Adipose tissue (tissue), 3 donors: ENCODE measurements around the gene SETBP1. TPM values are rescaled to one million over a fixed set of nuclear protein-coding genes. Genes with fewer than 3 reads are reported as not detected.

ENCODE experiments used
- H3K27ac ChIP-seq: one replicate; pipeline ENCODE4 v1.5.1; 2013; ENCODE audit warnings: low read depth, low read length
- WGBS, 3 donors: extraction: QIAGEN DNeasy Blood & Tissue Kit; methylation state at CpG; one replicate each; pipeline ENCODE4 v1.1.7; 2013; 5-methylcytosine and 5-hydroxymethylcytosine counted together
- polyA plus RNA-seq, 3 donors: library from polyadenylated mRNA; stranded (reverse); fragments of 200-250 nt; gene quantifications; one replicate each; pipeline ENCODE4 v1.2.3, GENCODE V29; 2013
- donor health status: healthy with polysubstance abuse.
- donor health status: Bipolar disorder and iron deficiency.
- donor health status: healthy.

Gene SETBP1
- polyA plus RNA-seq, 3 donors: 2.3 to 5.6 (median 2.7) TPM

DNA sequence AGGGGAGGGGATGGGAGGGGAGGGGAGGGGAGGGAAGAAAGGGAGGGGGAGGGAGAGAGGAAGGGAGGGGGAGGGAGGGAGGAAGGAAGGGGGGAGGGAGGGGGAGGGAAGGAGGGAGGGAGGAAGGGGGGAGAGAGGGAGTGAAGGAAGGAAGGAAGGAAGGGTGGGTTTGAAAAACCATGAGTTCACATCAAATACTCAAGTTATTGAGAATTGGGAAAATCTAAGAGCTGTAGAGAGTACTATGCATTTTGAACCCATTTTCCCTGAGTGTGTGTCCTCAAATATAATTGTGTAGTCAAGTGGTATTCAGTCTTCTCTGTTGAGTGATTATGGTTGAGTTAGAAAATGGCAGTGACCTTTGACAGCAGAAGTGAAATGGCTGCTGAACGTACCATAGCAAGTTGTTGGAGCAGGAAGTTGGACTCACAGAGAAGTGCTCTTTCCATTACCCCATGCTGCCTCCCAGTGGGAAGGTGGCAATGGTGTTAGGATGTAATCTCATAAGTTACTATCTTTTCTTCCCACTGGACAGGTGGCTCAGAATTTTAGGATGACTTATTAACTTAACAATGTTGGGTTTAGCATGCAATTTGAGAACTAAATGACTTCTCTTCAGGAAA is 214.6 kb downstream of the SETBP1 start:
- 13 to 29% (median 28%) methylated on average over 1 of the region's 1 CpG for WGBS, 3 donors
- no peak overlapping the region for H3K27ac ChIP-seq

DNA sequence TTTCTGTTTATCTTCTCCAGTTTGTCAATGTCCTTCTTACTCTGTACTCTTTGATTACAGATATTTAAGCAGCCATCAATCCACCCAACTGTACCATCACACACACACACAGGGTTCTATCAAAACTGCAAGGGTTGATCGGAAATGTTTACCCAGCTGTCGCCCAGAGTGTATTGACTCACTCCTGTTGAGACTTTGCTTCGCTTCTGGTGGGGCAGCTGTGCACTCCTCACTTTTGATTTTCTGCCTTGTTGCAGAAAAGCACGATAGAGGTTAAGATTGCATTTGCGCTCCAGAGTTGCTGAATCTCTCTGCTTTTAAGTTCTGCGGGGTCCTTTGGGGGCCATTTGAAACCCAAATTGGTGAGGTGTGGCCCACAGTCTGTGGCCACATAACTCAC is 216.2 kb downstream of the SETBP1 start:
- no peak overlapping the region for H3K27ac ChIP-seq
- WGBS, 3 donors: 39 to 98% (median 90%) methylated on average over 6 of the region's 6 CpGs

DNA sequence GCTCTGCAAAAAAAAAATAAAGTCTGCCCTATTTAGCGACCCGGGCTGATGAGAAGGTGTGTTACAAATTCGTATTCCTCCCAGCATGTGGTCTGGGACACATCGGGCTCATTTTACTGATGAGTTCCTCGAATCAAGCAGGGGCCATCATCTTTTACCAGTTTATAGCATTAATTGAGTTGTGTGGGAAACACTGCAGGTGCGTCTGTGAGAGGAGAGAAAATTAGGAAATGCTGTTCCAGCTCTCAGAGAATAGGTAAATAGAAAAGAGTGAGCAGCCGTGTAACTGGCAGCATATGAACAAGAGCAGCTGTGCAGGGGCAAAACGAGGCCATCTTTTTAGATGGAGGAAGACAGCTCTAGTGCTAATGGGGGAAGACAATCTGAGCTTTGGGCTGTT is 216.7 kb downstream of the SETBP1 start:
- no peak overlapping the region for H3K27ac ChIP-seq
- WGBS, 3 donors: 40 to 93% (median 92%) methylated on average over 8 of the region's 8 CpGs

DNA sequence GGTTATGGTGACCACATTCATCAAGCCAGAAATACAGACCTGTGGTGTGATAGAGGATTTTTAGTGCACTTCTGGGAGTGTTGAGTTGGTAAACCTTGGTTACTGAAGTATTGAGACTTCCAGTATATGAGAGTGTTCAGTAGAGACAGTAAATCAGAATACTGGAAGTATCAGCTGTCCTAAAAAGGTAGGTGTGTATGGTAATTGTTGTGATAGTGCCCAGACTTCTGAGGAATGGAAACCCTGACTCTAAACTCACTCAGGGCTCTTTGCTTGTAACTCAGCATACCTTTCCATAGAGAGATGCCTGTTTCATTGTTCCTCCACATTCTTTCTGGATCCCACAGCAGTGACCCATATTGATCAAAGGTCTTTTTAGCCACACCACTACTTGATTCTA is 217.1 kb downstream of the SETBP1 start:
- no peak overlapping the region for H3K27ac ChIP-seq

DNA sequence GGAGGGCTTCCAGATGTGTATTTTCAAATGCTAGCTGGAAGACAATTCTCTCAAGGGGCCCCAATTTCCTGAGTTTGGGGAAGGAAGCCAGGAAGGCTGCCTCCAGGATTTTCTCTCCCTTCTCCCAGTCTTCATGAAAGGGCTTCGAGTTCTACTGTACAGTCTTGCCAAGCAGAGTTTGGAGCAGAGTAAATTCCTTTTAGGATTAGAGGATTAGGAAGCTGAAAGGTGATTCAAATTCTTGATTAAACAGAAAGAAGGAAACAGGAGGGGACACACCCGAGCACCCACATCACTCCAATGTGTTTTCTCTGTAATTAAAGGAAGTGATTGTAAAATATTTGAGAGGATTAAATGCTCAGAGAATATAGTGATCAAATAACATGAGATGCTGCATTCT is 217.8 kb downstream of the SETBP1 start:
- no peak overlapping the region for H3K27ac ChIP-seq
- WGBS, 3 donors: 53 to 58% (median 56%) methylated on average over 2 of the region's 2 CpGs

DNA sequence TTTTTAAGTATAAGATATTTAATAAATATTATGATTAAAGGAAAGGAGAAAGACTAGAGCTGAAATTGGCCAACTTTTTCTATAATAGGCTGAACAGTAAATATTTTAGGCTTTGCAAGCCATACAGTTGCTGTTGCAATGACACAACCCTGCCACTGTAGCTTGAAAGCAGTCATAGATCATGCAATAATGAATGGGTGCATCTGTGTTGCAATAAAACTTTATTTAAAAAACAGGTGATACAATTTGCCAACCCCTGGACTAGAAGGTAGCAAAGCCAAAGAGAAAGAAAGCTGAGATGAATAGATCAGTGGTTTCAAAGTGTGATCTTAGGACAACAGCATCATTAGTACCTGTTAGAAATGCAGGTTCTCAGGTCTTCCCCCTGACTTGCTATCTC is 219.1 kb downstream of the SETBP1 start:
- no peak overlapping the region for H3K27ac ChIP-seq

DNA sequence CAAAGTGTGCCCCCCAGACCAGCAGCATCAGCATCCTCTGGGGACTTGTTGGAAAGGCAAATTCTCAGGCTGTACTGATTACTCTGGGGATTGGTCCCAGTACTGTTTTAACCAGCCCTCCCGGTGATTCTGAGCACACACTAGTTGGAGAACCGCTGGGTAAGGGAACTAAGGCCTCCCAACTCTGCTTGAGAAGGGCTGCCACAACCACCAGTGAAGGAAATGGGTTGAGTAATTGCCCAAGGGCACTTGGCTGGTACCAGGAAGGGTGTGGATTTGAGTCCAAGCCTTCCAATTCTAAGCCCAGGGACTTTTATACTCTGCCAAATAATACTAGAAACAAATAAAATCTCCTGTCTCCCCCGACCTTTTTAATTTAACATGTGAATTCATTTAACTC is 219.9 kb downstream of the SETBP1 start:
- H3K27ac ChIP-seq: no peak overlapping the region
- WGBS, 3 donors: 71 to 77% (median 72%) methylated on average over 3 of the region's 3 CpGs

DNA sequence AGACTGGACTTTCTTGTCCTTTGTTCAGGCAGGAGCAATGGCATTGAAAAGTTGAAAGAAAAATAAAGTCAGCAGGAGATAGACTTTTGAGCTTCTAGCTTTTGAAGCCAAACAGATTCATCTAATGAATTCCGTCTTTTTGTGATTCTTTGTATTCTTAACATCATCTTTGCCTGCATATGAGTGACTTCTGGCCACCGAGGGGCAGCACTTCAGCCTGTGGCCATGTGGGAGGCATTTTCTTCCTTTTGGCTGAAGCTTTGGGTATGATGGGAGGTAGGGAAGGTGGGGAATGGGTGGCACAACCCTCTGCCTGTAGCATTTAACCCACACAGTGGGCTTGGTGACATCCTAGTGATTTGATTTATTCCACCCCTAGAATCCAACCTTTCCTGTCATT is 220.6 kb downstream of the SETBP1 start:
- 97 to 100% (median 100%) methylated on average over 2 of the region's 2 CpGs for WGBS, 3 donors
- no peak overlapping the region for H3K27ac ChIP-seq

DNA sequence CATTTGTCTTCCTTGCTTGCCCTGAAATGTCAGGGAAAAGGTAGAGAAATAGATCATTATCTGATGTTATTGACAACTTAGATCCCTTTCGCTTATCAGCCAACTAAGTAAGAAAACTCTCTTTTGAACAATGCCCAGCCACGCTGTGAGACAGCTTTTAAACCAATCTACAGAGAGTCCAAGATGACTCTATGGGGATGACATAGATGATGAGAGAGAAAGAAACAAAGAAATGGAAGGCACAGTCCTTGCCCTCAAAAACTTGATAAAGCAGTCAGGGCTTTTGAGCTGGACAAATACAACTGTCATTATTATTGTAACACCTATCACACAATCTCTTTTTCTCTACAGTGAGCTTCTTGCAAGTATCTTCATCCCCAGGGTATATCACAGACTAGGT is 222.6 kb downstream of the SETBP1 start:
- 98 to 99% (median 98%) methylated on average over 2 of the region's 2 CpGs for WGBS, 3 donors
- no peak overlapping the region for H3K27ac ChIP-seq

DNA sequence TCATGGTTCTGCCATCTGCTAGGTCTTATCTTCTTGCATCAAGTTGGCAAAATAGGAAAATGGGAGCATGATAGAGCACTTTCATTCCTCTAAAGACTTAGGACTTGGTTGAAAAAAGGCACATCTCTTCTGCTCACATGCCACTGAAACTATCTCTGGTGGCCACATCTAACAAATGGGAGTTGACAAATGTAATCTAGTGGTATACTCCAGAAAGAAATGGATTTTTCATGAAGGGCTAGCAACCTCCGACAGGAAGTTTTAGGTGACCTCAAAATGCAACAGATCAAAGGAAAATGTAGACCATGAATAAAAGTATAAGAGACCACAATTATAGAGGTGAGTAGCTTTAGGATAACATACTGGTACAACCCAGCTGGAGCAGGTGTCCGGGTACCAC is 224.1 kb downstream of the SETBP1 start:
- H3K27ac ChIP-seq: no peak overlapping the region
- WGBS, 3 donors: 89 to 96% (median 93%) methylated on average over 2 of the region's 2 CpGs

DNA sequence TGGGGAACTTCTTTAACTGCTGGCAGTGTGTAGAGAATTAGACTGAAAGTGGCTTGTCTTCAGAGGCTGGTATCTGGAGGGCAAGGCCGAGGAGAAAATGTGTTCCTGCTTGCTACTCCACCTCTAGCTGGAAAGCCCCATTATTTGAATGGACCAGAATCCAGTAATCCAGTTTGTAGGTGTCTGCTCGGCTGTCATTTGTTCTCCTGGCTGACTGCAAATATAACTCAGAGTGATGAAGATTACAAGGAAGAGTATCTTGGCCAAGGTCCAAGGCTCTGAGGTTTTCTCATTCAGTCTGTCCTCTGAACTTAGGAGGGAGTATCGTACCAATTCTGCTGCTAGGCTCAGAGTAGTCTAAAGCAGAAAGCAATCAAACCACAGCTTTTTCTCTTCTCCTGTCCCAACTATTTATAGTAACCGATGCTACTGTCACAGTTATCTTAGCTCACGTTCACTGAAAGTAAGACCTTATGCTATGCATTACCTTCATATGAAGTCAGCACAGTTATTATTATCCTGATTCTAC is 228.6 kb downstream of the SETBP1 start:
- WGBS, 3 donors: 44 to 80% (median 53%) methylated on average over 5 of the region's 5 CpGs
- H3K27ac ChIP-seq: no peak overlapping the region

DNA sequence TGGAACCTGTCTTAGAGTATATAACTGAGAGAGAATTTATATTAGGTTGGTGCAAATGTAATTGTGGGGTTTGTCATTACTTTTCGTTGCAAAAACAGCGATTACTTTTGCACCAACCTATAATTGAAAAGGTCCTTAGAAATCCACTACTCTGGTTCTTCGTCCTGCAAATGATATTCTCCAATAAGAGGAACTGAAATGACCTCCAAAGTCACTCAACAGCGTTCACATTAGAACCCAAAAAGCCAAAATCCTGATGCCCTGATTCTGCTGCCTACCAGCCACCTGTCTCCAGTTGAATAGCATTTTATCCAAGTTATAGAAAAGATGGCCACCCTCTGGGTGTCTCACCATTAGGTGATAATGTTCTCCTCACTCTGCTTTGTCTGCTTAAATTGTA is 230.6 kb downstream of the SETBP1 start:
- H3K27ac ChIP-seq: no peak overlapping the region
- 94 to 100% (median 96%) methylated on average over 4 of the region's 4 CpGs for WGBS, 3 donors

DNA sequence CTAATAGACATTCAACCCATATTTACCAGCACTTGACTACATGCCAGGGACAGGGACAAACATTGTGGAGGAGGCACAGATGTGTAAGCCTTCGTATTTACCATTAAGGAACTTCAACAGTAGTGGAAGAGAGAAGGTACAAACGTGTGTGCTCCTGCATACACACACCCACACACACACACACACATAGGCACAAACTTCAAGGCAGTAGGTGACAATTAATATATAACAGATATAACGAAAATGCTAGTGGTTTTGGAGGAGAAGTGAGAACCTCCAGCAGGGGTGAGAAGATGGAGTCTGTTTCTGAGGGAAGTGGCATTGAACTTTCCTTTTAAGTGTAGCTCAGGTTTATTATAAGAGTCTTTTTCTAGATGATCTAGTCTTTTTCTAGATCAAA is 231.1 kb downstream of the SETBP1 start:
- 67 to 82% (median 81%) methylated on average over 3 of the region's 3 CpGs for WGBS, 3 donors
- no peak overlapping the region for H3K27ac ChIP-seq

DNA sequence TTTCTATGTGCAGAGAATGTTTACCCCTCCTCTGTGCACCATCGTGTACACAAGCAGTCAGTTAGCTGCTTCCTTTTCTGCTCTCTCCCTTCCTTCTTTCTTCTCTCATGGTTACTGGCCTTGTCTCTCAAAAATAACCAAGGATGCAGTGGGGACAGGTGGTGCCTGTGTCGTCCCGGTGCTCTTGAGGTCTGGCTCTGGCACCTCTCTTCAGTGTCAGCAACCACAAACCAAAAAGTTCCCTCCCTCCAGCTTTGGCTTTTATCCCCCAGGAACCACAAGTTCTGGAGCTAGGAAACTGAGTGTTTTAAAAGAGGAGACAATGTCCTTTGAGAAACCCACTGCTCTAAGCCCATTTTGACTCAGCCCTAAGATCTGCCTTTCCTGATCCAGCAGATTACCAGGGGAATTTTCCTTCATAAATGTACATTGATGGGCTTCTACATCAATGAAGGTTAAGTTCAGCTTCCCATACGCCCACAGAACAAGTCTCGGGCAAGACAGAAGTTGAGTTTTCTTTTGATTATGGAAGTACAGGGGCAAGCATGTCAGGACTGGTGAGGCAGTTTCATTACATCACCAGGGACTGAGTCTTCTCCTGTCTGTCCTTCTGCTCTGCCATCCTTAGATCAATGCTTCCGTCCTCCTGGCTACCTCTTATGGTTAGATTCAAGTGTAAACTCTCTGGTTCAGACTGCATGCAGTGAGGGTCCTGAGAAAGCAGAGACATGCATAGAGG is 232.2 kb downstream of the SETBP1 start:
- WGBS, 3 donors: 64 to 81% (median 74%) methylated on average over 6 of the region's 6 CpGs
- no peak overlapping the region for H3K27ac ChIP-seq

DNA sequence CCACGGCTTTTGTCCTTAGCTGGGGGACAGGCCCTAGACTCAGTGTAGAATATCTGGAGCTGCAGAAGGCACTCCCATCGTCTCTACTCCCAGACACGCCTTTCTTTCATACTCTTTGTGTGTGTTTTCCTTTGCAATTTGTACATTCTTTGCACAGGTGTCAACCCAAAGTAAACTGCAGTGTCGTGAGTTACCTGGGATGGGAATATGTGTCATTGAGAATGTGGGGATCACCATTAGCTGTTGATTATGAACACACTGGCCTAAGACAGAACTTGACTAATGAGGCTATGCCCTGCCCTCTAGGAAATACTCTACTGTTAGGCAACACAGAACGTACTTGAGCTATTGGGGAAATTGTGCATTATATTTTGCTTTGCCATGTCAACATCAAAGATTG is 233.3 kb downstream of the SETBP1 start:
- H3K27ac ChIP-seq: no peak overlapping the region
- 86 to 89% (median 87%) methylated on average over 5 of the region's 5 CpGs for WGBS, 3 donors

DNA sequence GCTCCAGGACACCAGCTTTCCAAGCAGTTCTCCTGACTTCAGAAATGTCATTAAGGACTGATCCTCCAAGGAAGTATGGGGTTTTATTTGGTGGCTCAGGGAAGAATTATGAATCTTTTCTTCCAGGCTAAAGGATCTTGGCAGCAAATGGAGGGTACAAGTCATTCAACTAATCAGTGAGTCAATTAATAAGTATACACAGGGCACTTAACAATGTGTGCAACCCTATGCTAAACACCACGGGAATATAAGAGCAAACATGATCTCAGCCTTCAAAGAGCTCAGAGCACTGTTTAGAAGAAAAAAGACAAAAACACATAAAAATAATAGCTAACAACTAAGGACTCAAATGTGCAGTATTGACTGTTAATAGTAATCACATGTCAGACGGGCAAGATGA is 234.5 kb downstream of the SETBP1 start:
- WGBS, 3 donors: 68 to 92% (median 85%) methylated on average over 2 of the region's 2 CpGs
- H3K27ac ChIP-seq: no peak overlapping the region

DNA sequence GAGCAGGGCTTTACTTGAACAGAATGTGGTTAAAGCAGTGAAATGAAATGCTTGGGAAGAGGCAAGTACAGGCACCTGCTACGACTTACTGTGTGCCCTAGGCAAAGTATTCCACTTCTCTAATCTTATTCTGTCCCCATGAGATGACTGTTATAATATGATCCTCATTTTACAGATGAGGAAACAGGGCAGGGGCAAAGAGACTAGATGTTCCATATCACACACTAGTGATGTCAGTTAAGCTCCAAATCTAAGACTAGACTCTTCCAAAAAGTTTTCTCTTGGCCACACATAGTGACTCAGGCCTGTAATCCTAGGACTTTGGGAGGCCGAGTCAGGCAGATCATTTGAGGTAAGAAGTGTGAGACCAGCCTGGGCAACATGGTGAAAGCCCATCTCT is 235.0 kb downstream of the SETBP1 start:
- H3K27ac ChIP-seq: no peak overlapping the region

DNA sequence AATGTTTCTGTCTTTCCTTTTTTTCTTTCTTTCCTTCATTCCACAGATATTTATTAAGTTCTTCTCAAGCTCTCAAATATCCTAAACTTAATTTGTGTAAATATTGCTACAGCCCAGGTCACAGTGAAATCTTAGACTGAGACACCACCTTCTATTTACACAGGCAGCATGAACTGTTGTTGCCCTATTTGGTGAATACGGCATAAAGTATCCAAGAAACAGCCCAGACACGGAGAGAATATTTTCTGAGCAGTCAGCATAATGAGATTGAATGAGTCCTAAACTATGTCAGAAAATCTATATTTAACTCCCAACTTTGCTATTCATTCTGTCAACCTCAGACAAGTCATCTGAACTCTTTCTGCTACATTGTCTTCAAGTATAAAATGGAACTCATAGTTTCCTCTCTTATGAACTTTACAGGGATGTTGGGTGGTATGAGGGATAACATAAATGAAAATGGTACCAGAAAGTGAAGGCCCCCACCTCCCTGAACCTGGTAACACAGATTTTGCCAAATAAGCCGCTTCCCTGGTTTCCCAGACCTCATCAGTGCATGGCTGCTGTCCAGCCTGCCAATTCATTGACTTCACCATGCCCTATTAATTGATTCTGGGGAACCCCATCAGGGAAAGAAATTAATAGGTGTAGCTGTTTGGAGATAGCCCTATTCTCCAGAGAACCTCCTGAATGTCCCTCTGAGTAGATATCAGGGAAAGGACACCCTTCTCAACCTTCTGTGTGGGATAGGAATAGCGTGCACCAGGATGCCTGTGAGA is 235.9 kb downstream of the SETBP1 start:
- WGBS, 3 donors: 45 to 85% (median 77%) methylated on average over 4 of the region's 4 CpGs
- H3K27ac ChIP-seq: no peak overlapping the region

More for the DNA sequence above, 235.0 kb downstream of the SETBP1 start:
- WGBS, 3 donors: 87 to 91% (median 90%) methylated on average over 2 of the region's 2 CpGs
